Measurements from ENCODE around the gene DPPA3. TPM values are rescaled to one million over a fixed set of nuclear protein-coding genes. Genes with fewer than 3 reads are reported as not detected.
"Not testable (repeated sequence)": the region's sequence is repeated elsewhere in the genome, so short reads cannot be mapped to it uniquely, and the experiment has no call there.

DPPA3 gene
- total and polyA plus RNA-seq, 2 of the 8 experiments (the other 6 are each of a cell fraction or from before 2014, with no cell fraction given): 0.30 to 1.2 TPM

GRCh38 chr12:7755668-7756067 is 44.4 kb downstream of the DPPA3 start:
- H3K27ac ChIP-seq (ENCODE audit: low read depth, low read length); H3K9me3 ChIP-seq (ENCODE audit: insufficient read depth in 2 of 2, low read depth in 1 of 2, low read length in 1 of 2); H2AK5ac ChIP-seq (ENCODE audit: low read depth, low read length); H4K91ac ChIP-seq (replicated peaks; ENCODE audit: insufficient read length, low read length); H2AFZ ChIP-seq (ENCODE audit: low read length); H3K4ac ChIP-seq (replicated peaks; ENCODE audit: insufficient read length, low read depth, low read length); H3K27me3 ChIP-seq (replicated peaks in 1 of 4; ENCODE audit: control insufficient read depth in 3 of 4, extremely low read depth in 1 of 4, insufficient read depth in 3 of 4, low read length in 3 of 4); H2BK12ac ChIP-seq (ENCODE audit: low read depth, low read length); H4K8ac ChIP-seq (ENCODE audit: extremely low read depth, insufficient read depth, low read length); H3K79me2 ChIP-seq (ENCODE audit: control insufficient read depth in 1 of 2, insufficient read depth in 2 of 2, low read length in 2 of 2); H3K23ac ChIP-seq (ENCODE audit: insufficient read length); CTCF ChIA-PET (ENCODE audit: partially characterized antibody); POLR2A ChIA-PET (ENCODE audit: partially characterized antibody); H2BK5ac ChIP-seq (ENCODE audit: low read depth, low read length); H3K14ac ChIP-seq (ENCODE audit: insufficient read length); DNase-seq (ENCODE audit: low read depth in 1 of 2, low spot score in 2 of 2); H3K23me2 ChIP-seq (ENCODE audit: low read depth, low read length); H3K18ac ChIP-seq (ENCODE audit: extremely low read depth, low read length); H3K56ac ChIP-seq (replicated peaks; ENCODE audit: insufficient read length, low read depth, low read length); H3K4me3 ChIP-seq (ENCODE audit: extremely low read depth in 1 of 4, insufficient read depth in 2 of 4, low read depth in 3 of 4, low read length in 4 of 4); H3K4me1 ChIP-seq (replicated peaks in 1 of 4; ENCODE audit: control insufficient read depth in 3 of 4, insufficient read depth in 4 of 4, low read length in 3 of 4); H4K5ac ChIP-seq (ENCODE audit: insufficient read length, low read depth, low read length); FAIRE-seq; H2BK120ac ChIP-seq (replicated peaks; ENCODE audit: low read depth, low read length); H3K4me2 ChIP-seq (ENCODE audit: insufficient read depth in 1 of 2, low read depth in 2 of 2, low read length in 2 of 2); H2BK15ac ChIP-seq (ENCODE audit: low read length); H2BK20ac ChIP-seq (ENCODE audit: low read length); H3K9ac ChIP-seq (replicated peaks in 1 of 4; ENCODE audit: extremely low read depth in 1 of 4, low read depth in 3 of 4, low read length in 3 of 4); H3K36me3 ChIP-seq (ENCODE audit: control insufficient read depth in 2 of 4, insufficient read depth in 4 of 4, low read length in 3 of 4); H3K79me1 ChIP-seq (ENCODE audit: low read depth, low read length); H4K20me1 ChIP-seq (replicated peaks in 1 of 2; ENCODE audit: control insufficient read depth in 1 of 2, insufficient read depth in 2 of 2, low read length in 2 of 2): not testable (repeated sequence)
- 92% methylated on average over 9 of the region's 9 CpGs; no CpG with 5 or more reads in 1 of the 2 experiments for WGBS, 2 experiments (ENCODE audit: extremely low coverage in 1 of 2, insufficient coverage in 1 of 2, insufficient read length in 1 of 2, insufficient replicate concordance in 2 of 2, low coverage in 1 of 2, low lambda C conversion rate in 2 of 2, missing lambda C conversion rate in 1 of 2)
